NCI-H2171 treated with DMSO at 0.1 percent for 48 hours (cell line): ENCODE data around the gene HCFC2.

Experiments used
- DNase-seq: peaks from one replicate; lab custom pipeline; 2025; lab: John Stamatoyannopoulos, UW

Gene HCFC2

GRCh38 chr12:104121001-104121400 is 56.7 kb downstream of the HCFC2 start:
- DNase-seq, result no peak

DNA sequence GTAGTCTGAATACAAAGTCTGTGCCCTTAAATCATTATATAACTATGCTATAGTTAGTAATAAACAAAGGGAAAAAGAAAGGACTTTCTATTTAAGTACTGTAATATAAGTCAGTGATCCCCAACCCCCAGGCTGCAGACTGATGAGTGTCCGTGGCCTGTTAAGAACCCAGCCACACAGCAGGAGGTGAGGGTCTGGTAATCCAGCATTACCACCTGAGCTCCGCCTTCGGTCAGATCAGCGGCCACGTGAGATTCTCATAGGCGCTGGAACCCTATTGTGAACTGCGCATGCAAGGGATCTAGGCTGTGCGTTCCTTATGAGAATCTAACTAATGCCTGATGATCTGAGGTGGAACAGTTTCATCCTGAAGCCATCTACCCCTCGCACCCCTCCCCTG is 58.0 kb downstream of the HCFC2 start:
- no peak for DNase-seq

- DNase-seq, result no peak
Measured at GRCh38 chr12:104126548-104126947, 62.2 kb downstream of the HCFC2 start.

- DNase-seq, result no peak
Measured at GRCh38 chr12:104130760-104131159, 66.4 kb downstream of the HCFC2 start.

DNA sequence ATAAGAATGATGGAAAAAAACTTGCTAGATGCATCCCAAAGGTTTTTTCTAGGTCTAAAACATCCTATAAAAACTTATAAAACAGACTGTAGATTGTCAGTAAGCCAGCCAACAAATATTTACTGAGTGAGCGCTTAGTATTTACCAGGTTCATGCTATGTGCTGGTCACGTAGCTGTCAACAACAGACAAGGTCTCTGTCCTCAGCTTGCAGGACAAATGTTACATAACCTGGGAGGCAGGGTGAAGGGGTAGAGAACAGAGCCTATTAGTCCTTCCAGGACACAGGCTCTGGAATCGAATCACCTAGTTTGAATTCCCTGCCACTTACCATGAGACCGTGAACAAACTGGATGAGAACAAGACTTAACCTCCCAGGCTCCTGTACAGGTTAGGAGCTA is 67.3 kb downstream of the HCFC2 start:
- no peak for DNase-seq

DNA sequence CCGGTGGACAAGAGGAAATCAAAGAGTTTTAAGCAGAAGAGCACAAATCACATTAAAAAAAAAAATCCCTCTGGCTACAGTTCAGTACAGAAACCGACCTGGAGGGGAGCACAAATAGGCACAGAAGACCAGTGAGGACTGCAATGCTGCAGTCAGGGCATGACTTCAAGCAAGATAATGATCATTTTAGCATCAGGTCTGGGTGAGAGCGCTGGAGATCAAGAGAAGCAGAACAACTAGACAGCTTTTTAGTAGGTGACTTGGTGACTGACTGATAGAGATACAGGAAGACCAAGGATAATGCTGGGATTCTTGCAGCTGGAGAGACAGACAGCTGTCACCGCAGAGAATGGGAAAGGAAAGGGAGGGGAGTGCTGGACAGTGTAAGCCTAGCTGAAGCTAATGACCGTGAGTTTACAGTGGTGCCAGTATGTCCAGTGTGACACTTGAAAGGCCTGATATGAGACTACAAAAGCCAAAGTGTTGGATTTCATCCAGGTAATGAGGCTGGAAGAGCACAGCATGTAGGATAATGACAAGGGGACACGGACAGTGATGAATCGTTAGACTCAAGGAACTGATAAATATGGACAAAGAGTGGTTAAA is 68.1 kb downstream of the HCFC2 start:
- no peak for DNase-seq

- DNase-seq, result no peak
Measured at GRCh38 chr12:104133321-104133720, 69.0 kb downstream of the HCFC2 start.

DNA sequence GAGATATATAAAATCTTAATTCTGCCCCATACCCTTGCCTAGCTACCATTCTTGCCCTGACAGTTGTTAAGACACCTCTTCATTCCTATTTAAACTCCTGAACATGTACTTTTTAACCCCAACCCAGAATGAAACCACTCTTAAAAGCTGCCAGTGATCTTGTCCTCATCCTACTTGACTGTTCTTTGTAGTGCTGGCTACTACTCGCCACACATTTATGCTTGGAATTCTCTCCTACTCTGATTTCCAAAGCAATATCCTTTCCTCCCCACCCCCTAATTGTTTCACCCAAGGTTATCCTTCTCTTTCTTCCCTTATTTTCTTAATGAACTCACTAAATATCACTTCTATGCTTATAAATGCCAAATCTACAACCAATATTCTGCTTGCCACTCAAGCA is 69.5 kb downstream of the HCFC2 start:
- DNase-seq, result no peak

DNA sequence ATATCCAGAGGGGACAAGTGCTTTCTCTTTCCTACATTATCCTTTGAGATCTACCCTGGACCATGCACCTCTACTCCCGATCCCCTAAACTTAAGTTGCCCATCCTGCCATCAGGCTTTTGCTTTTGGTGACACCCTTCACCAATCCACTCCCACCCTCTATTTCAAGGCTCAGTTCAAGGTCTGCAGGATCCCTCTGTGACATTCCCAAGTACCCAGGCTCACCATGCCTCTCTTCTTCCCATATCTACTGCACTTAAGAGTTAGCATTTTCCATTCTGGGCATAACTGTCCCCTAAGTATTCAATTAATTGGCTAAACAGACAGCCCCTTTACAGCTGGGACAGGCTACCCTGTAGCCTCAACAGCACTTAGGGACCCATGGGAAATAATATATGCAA is 70.6 kb downstream of the HCFC2 start:
- no peak for DNase-seq

GRCh38 chr12:104136577-104136976 is 72.2 kb downstream of the HCFC2 start:
- peak; percentile 43 for DNase-seq

DNA sequence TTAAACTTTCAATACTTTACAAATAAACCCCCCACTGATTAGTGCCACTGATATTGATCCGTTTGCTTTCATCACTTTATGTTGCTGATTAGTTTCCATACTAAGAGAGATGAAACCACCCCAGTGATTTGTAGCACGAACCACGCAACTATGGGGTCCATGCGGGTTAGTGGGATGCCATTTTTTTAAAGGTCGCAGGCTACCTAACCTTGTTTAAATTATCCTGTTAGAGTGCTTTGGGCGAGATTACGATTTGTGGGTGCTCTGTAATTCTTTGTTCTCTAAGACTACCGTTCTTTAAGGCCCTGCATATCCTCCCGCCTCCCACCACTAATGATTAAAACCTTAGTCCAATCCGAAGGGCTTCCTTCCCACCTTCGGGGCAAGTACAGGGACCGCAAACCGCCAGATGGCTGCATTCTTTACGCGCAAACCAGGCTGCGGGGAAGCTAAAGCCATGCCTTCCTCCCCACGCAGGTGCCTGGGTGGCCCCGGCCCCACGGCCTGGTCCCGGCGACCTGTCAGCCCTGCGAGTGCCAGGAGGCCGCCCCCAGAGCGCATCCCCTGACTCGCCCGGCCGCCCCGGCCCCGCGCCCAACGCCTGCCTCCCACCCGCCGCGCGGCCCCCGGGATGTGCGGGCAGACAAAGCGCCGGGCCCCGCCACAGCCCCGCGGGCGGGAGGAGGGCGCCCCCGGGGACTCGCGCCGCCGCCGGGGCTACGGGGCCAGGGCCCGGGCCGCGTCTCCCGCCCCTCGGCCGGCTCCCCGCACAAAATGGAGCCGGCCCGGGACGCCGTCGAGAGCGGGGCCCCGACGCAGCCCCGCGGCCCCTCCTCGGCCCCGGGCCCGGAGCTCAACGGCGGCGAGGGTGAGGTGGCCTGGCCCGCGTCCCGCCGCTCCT is 72.9 kb downstream of the HCFC2 start:
- DNase-seq, result peak; percentile 67

- peak; percentile 96 for DNase-seq
Measured at GRCh38 chr12:104137902-104138796, 73.8 kb downstream of the HCFC2 start, which contains the start of gene NFYB. TSS of gene NFYB (minus strand) at chr12:104138210. CDS start at chr12:104135453, 2,757 bp downstream.

- DNase-seq, result no peak
Measured at GRCh38 chr12:104138797-104139152, 74.4 kb downstream of the HCFC2 start.

DNA sequence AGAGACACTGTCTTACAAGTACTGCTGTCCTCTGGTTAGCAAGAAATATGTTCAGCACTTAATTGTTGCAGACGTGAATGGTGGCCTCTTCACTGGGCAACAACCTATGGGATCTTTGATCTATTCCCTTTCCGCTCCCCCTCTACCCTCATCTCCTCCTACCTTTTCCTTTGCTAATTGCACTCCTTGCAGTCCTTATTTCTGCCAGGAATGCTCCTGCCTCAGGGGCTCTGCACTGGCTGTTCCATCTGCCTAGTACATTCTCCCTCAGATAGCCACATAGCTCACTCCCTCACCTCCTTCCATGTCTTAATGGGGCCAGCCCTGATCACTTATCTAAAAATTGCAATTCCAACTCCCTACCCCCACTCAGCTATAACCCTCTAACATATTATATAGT is 78.2 kb downstream of the HCFC2 start:
- DNase-seq, result no peak

GRCh38 chr12:104143002-104143401 is 78.7 kb downstream of the HCFC2 start:
- DNase-seq, result no peak

- DNase-seq, result peak; percentile 37
Measured at GRCh38 chr12:104143918-104144317, 79.6 kb downstream of the HCFC2 start.

GRCh38 chr12:104147346-104147745 is 83.0 kb downstream of the HCFC2 start:
- DNase-seq, result no peak

GRCh38 chr12:104150416-104150815 is 86.1 kb downstream of the HCFC2 start:
- peak; percentile 49 for DNase-seq

GRCh38 chr12:104152685-104153241 is 88.4 kb downstream of the HCFC2 start:
- no peak for DNase-seq

GRCh38 chr12:104154286-104154685 is 90.0 kb downstream of the HCFC2 start:
- no peak for DNase-seq

GRCh38 chr12:104154806-104155205 is 90.5 kb downstream of the HCFC2 start:
- no peak for DNase-seq
